Natural killer cell (primary cell): ENCODE measurements around the gene SGIP1. TPM values are rescaled to one million over a fixed set of nuclear protein-coding genes. Genes with fewer than 3 reads are reported as not detected.

Experiments
- ATAC-seq, 3 donors: fragments of 150-1000 bp in 2 of 3; fragments of 200-7000 bp in 1 of 3; cut with Tn5 transposase; 1 replicate in 1 of 3; 2 replicates in 2 of 3; pipeline ENCODE4 v1.10.0; 2021; ENCODE audit warnings: mild to moderate bottlenecking in 2 of 3, moderate library complexity in 2 of 3
- DNase-seq, 2 donors: peaks; one replicate each; pipeline versions ENCODE4 v3.0.0 to v3.0.0-alpha.2; 2013 to 2021; ENCODE audit warnings: mixed read lengths in 1 of 2
- H3K27ac ChIP-seq: one replicate; pipeline ENCODE4 v1.5.1; 2013; ENCODE audit warnings: mild to moderate bottlenecking, low read length
- H3K27me3 ChIP-seq: one replicate; pipeline ENCODE4 v1.6.1; 2013; ENCODE audit warnings: low read length; ENCODE audit not compliant: control insufficient read depth, insufficient read depth
- H3K36me3 ChIP-seq: one replicate; pipeline ENCODE4 v1.6.1; 2013; ENCODE audit warnings: low read length; ENCODE audit not compliant: control insufficient read depth, insufficient read depth
- H3K4me1 ChIP-seq: one replicate; pipeline ENCODE4 v1.6.1; 2013; ENCODE audit warnings: low read length; ENCODE audit not compliant: control insufficient read depth, insufficient read depth
- H3K4me3 ChIP-seq: one replicate; pipeline ENCODE4 v1.5.1; 2013; ENCODE audit warnings: low read length
- H3K9me3 ChIP-seq: one replicate; pipeline ENCODE4 v1.6.1; 2013; ENCODE audit warnings: low read length; ENCODE audit not compliant: control insufficient read depth, insufficient read depth
- H3K27ac Mint-ChIP-seq, 2 donors: one replicate each; pipeline ENCODE4 v1.8.0; 2022; ENCODE audit warnings: mild to moderate bottlenecking in 2 of 2, mixed read lengths in 2 of 2, moderate library complexity in 1 of 2
- H3K27me3 Mint-ChIP-seq, 2 donors: one replicate each; pipeline ENCODE4 v1.8.0; 2022; ENCODE audit warnings: low read depth in 2 of 2, mixed read lengths in 2 of 2
- H3K36me3 Mint-ChIP-seq: one replicate; pipeline ENCODE4 v1.8.0; 2022; ENCODE audit warnings: mixed read lengths
- H3K4me1 Mint-ChIP-seq, 2 donors: one replicate each; pipeline ENCODE4 v1.8.0; 2022; ENCODE audit warnings: mixed read lengths in 2 of 2
- H3K4me3 Mint-ChIP-seq: one replicate; pipeline ENCODE4 v1.8.0; 2022; ENCODE audit warnings: mild to moderate bottlenecking, moderate library complexity, mixed read lengths
- H3K9me3 Mint-ChIP-seq, 2 donors: one replicate each; pipeline ENCODE4 v1.8.0; 2022; ENCODE audit warnings: mixed read lengths in 2 of 2
- CTCF ChIP-seq: fragments of 200-600 bp; IDR thresholded peaks from one replicate; pipeline ENCODE4 v1.8.0; 2022; ENCODE audit warnings: antibody characterized with exemption
- WGBS: methylation state at CpG from one replicate; pipeline ENCODE4 v1.1.7; 2013; ENCODE audit warnings: missing lambda C conversion rate; ENCODE audit not compliant: insufficient coverage; 5-methylcytosine and 5-hydroxymethylcytosine counted together
- intact Hi-C: fragments of 100-400 bp; cut with micrococcal nuclease; formaldehyde crosslinking; loops from one replicate; pipeline ENCODE4 v1.14.2; 2022
- total RNA-seq, 4 donors: library from RNA; stranded (reverse); fragments of 120-200 nt in 1 of 4; gene quantifications; one replicate each; pipeline versions ENCODE4 v1.2.3 to v1.2.4, GENCODE V29; 2013 to 2022

Gene SGIP1
- total RNA-seq, 3 donors from 2014 or later (not counting 1 experiment from before 2014, with no cell fraction given), result 0.05 TPM; not detected in 2

- Mint-ChIP-seq H3K27ac (no peak overlapping the region), H3K9me3 (no peaks in the 10 kb centered on the region), H3K36me3 (no peaks in the 10 kb centered on the region), H3K27me3 (peaks cover 0 to 20% of the 10 kb centered on the region in 2 donors), H3K4me3 (no peak overlapping the region), H3K4me1 (no peaks in the 10 kb centered on the region)
- DNase-seq, result no peak
- no peak for ATAC-seq
- no peak overlapping the region for H3K4me3 ChIP-seq
- H3K4me1 ChIP-seq, result no peaks in the 10 kb centered on the region
- 94% methylated on average over 5 of the region's 6 CpGs for WGBS
- no peaks in the 10 kb centered on the region for H3K9me3 ChIP-seq
- no peak for TF ChIP-seq CTCF
- no peaks in the 10 kb centered on the region for H3K27me3 ChIP-seq
- intact Hi-C loops, result no loop called here
- H3K27ac ChIP-seq, result no peak overlapping the region
- H3K36me3 ChIP-seq, result no peaks in the 10 kb centered on the region
These were observed 64.7 kb downstream of the SGIP1 start for GRCh38 chr1:66598670-66599069.

GRCh38 chr1:66599346-66599745 lies 65.4 kb downstream of the SGIP1 start:
- Histone ChIP-seq H3K27ac (no peak overlapping the region), H3K27me3 (no peaks in the 10 kb centered on the region), H3K36me3 (no peaks in the 10 kb centered on the region), H3K9me3 (no peaks in the 10 kb centered on the region), H3K4me3 (no peak overlapping the region), H3K4me1 (no peaks in the 10 kb centered on the region)
- ATAC-seq, result no peak
- WGBS, result 100% methylated on average over 1 of the region's 3 CpGs
- Mint-ChIP-seq H3K4me3 (no peak overlapping the region), H3K36me3 (no peaks in the 10 kb centered on the region), H3K27me3 (peaks cover 0 to 19% of the 10 kb centered on the region in 2 donors), H3K4me1 (no peaks in the 10 kb centered on the region), H3K27ac (no peak overlapping the region), H3K9me3 (no peaks in the 10 kb centered on the region)
- intact Hi-C loops, result no loop called here
- no peak for DNase-seq
- no peak for TF ChIP-seq CTCF

- H3K9me3 ChIP-seq, result no peaks in the 10 kb centered on the region
- no peaks in the 10 kb centered on the region for H3K36me3 ChIP-seq
- WGBS, result 88% methylated on average over 12 of the region's 14 CpGs
- no peak overlapping the region for H3K4me3 Mint-ChIP-seq
- ATAC-seq, result no peak
- no peak overlapping the region for H3K4me3 ChIP-seq
- H3K9me3 Mint-ChIP-seq, result no peaks in the 10 kb centered on the region
- H3K4me1 Mint-ChIP-seq, result no peaks in the 10 kb centered on the region
- no peak for DNase-seq
- no peak overlapping the region for H3K27ac ChIP-seq
- no peaks in the 10 kb centered on the region for H3K36me3 Mint-ChIP-seq
- TF ChIP-seq CTCF, result no peak
- H3K4me1 ChIP-seq, result no peaks in the 10 kb centered on the region
- intact Hi-C loops, result no loop called here
- no peak overlapping the region for H3K27ac Mint-ChIP-seq
- H3K27me3 ChIP-seq, result no peaks in the 10 kb centered on the region
- H3K27me3 Mint-ChIP-seq, result peaks cover 3 to 12% of the 10 kb centered on the region in 2 donors
These were observed 66.2 kb downstream of the SGIP1 start for GRCh38 chr1:66599899-66600737.
